G401 (cell line): Measurements from ENCODE around the gene TCL1B. TPM values are rescaled to one million over a fixed set of nuclear protein-coding genes. Genes with fewer than 3 reads are reported as not detected.

Experiments
- DNase-seq: peaks from one replicate; pipeline ENCODE4 v3.0.0-alpha.2; 2015; ENCODE audit warnings: low spot score
- in situ Hi-C: cut with HindIII; loops from 2 replicates; pipeline ENCODE4 v1.10.0; 2016; ENCODE audit warnings: low sequenced_read_pairs, mixed read lengths
- total RNA-seq: library from RNA; depleted of rRNA; stranded (reverse); fragments of >200 nt; shearing (Covaris generic); gene quantifications from 2 replicates; pipeline ENCODE4 v1.2.3, GENCODE V29; 2014; rRNA removed

Gene TCL1B
- total RNA-seq, 1 experiment from 2014 or later = not detected

DNA sequence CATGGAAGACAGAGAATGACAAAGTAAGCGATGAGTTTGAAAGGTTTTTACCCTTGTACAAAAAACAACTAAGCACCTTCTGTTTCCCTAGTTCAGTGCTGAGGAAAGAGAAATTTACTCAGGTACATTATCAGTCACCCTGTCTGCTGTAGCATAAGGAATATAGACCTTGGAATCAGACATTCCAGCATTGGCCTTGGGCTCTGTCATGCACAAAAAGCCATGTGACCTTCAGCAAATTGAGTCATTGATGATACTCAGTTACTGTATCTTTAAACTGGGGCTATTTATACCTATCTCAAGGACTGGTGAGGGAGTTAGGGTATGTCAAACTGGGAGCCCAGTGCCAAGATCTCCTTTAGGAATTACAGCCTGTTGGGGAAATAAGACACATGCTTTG, 47.0 kb downstream of the TCL1B start:
- no peak for DNase-seq
- in situ Hi-C loops = no loop called here

DNA sequence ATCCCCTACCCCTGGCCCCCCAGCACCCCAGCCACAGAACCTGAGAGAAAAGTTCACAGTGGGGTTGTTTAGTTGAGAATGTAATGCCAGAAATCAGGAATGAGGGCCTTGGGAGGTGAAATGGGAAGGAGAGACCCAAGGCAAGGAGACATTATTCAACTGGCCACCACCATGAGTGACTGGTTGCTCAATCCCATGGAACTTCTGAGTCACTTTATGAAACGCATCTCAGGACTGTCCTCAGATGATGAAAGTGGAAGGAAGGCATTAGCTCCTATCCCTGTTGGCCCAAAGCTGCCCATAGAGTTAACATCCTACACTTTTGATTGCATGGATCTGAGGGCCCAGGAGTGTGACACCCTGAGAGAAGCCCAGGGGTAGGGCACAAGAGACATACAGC, 53.1 kb downstream of the TCL1B start:
- in situ Hi-C loops = no loop called here
- DNase-seq = no peak

DNA sequence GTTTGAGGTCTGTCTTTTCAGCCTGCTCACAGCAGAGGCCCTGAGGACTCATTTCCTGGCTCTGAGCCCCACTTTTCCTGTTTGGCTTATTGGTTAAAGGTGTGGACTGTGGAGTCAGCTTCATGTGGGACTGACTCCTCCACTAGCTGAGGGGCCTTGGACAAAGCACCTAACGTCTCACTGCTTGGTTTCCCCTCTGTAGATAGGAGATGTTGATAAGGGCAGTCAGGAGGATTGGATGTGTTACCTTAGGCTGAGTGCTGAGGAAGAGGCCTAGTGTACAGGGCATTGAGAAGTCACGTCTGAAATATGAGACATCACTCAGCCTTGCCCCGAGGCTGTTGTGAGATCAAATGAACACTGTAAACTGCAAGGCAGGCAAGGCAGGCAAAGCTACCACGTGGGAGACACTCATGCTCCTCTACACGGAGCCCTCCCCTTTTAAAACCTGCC, 54.8 kb downstream of the TCL1B start:
- in situ Hi-C loops = no loop called here
- DNase-seq = no peak

DNA sequence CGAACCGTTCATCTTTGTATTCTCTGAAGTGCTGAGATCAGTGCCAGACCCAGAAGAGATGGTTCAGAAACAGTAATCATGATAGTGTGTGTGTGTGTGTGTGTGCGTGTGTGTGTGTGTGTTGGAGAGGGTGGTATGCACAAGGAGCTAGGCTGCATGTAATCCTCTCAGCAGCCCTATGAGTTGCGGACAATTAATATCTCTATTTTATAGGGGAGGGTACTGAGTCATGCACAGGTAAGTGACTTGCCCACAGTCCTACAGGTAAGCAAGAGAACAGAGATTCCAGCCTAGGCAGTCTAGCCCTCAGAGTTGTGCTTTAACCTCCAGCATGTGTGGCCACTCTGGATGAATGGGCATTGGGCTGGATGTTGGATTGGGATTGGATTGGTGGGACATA, 55.6 kb downstream of the TCL1B start:
- no peak for DNase-seq
- in situ Hi-C loops = no loop called here

Other genes with a start within 250 kb of the TCL1B start
- 0.55 and 2.4 TPM in 2 replicates for gene SYNE3, start 169.8 kb upstream of the TCL1B start, total RNA-seq
- gene GLRX5, start 151.4 kb upstream of the TCL1B start, total RNA-seq = 104 and 105 TPM in 2 replicates
- gene TCL1A, start 27.7 kb downstream of the TCL1B start, total RNA-seq = not detected in 2 replicates
- gene TUNAR, start 190.4 kb downstream of the TCL1B start, total RNA-seq = not detected in 2 replicates